COLO668 (cell line): ENCODE data around the gene BLVRA.
A peak's percentile ranks its signal among the peaks of the same experiment; 100 is the strongest.
"Not testable (repeated sequence)": the region's sequence is repeated elsewhere in the genome, so short reads cannot be mapped to it uniquely, and the experiment has no call there.

Experiments
- DNase-seq: peaks from one replicate; lab custom pipeline; 2025; ENCODE audit not compliant: unreplicated experiment; lab: John Stamatoyannopoulos, UW

Gene BLVRA

DNA sequence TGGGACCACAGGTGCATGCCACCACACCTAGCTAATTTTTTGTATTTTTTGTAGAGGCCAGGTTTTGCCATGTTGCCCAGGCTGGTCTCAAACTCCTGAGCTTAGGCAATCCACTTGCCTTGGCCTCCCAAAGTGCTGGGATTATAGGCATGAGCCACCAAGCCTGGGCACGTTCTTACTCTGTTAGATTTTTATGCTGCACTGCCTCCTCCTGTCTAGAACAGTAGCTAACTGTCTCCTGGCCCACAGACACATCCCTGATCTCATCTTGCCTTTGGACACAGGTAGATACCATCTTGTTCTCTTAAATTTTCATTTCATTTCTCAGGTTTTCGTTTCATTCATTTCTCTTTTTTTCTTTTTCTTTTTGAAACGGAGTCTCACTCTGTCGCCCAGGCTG lies 41.1 kb downstream of the BLVRA start:
- no peak for DNase-seq

- no peak for DNase-seq
Observed at GRCh38 chr7:43803865-43804264, 45.4 kb downstream of the BLVRA start.

DNA sequence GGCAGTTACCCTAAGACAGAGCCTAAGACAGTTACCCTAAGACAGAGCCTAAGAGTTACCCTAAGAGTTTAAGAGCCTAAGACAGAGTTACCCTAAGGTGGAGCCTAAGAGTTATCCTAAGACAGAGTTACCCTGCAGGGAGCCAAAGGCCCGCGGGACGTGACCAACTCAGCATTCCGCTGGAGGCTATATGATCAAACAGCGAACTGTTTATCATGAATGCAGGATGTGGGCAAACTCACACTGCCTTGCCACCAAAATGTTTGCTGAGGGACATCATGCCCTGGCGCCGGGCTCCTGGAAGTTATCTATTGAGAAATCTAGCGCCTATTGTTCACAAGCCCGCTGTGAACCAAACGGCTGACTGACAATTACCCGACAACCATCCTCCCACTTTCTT lies 49.9 kb downstream of the BLVRA start:
- DNase-seq, result no peak

- peak; percentile 58 for DNase-seq
Observed at GRCh38 chr7:43810195-43810941, 51.9 kb downstream of the BLVRA start.

GRCh38 chr7:43815373-43815772 lies 56.9 kb downstream of the BLVRA start:
- DNase-seq, result no peak

- not testable (repeated sequence) for DNase-seq
Observed at GRCh38 chr7:43816046-43816797, 57.7 kb downstream of the BLVRA start.

GRCh38 chr7:43823425-43823824 lies 64.9 kb downstream of the BLVRA start:
- DNase-seq, result not testable (repeated sequence)

GRCh38 chr7:43823941-43824340 lies 65.5 kb downstream of the BLVRA start:
- no peak for DNase-seq

DNA sequence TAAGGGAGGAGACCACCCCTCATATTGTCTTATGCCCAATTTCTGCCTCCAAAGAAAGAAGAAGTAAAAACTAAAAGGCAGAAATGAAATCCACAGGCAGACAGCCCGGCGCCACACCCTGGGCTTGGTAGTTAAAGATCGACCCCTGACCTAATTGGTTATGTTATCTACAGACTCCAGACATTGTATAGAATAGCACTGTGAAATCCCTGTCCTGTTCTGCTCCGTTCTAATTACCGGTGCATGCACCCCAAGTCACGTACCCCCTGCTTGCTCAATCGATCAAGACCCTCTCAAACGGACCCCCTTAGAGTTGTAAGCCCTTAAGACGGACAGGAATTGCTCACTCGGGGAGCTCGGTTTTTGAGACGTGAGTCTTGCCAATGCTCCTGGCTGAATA lies 66.0 kb downstream of the BLVRA start:
- not testable (repeated sequence) for DNase-seq

DNA sequence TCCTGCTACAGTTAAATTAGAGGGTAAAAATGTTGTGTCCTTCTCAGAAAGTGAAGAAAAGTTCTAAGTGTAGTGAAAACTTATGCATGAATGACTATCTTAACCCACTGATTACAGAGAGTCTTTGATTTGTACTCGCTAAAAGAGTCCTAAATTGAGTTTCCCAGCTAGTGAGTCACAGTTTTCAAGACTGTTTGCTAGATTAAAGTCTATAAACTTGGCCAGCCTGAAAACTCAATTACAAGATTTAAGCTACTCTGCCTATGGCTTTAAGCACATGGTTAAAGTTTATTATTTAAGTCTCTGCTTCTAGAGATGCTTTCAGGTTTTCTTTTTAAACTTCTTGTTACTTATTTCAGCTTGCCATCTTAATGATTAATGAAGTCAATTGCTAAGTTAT lies 66.5 kb downstream of the BLVRA start:
- no peak for DNase-seq

DNA sequence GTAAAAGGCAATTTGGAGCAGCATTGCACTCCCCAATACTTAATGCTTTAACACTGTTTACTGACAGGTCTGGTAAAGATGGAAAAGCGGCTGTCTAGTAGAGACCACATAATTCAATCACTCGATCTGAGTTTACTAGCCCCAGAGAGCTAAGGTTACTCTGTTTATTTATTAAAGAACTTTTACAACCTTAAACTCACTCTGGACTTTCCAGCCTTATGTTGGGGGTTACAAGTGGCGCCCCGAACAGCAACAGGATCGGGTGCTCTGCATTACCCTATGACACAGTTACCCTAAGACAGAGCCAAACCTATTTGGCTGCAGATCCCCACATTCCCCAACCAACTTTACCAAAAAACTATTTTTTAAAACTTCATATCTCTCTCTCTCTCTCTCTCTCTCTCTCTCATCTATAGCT lies 66.9 kb downstream of the BLVRA start:
- DNase-seq, result no peak

DNA sequence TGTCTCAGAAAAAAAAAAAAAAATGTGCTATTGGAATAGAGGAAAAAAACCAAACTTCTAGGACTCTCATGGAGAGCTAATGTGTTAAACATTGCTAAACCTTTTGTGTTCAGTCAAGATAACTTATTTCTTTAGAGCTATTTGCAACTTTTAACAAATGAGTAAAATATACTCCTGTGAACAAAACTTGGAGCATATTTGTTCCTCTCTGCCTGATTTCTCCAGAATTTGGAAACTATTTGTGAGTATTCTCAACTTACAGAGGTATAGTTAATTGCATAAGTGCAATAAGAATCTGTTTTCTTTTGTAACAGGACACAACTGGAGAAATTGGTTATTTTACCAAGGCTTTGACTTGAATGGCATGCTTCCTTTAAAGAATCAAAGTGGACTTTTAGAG lies 72.4 kb downstream of the BLVRA start:
- DNase-seq, result not testable (repeated sequence)

GRCh38 chr7:43834463-43835251 lies 76.2 kb downstream of the BLVRA start:
- DNase-seq, result no peak

DNA sequence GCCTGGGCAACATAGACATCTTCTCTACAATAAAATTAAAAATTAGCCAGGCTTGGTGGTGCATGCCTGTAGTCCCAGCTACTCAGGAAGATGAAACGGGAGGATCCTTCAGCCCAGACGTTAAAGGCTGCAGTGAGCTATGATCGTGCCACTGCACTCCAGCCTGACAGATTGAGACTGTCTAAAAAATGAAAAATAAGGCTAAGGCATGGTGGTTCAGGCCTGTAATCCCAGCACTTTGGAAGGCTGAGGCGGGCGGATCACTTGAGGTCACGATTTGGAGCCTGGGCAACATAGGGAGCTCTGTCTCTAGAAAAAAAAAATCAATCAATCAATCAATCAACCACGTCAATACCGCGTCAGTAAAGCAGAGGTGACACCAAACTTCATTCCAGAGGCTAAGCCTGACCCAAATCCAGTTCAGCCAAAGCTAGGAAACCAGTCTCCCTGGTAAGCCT lies 79.8 kb downstream of the BLVRA start:
- no peak for DNase-seq

GRCh38 chr7:43843296-43843695 lies 84.8 kb downstream of the BLVRA start:
- DNase-seq, result no peak

GRCh38 chr7:43844257-43844656 lies 85.8 kb downstream of the BLVRA start:
- no peak for DNase-seq

- no peak for DNase-seq
Observed at GRCh38 chr7:43844662-43845061, 86.2 kb downstream of the BLVRA start.

DNA sequence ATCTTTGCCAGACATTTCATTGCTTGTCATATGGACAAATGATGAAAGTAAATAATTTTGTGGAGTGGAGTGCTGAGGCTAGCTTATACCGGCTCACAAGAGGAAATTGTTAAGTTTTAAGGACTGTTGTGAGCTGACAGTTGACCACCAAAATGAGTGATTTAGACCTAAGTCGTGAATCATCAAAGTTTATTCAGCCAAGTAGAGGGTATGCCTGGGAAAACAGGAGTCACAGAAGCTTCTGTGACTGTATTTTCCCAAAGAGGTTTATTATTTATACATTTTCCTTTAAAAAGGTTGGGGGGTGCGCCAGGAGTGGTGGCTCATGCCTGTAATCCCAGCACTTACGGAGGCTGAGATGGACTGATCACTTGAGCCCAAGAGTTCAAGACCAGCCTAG lies 89.0 kb downstream of the BLVRA start:
- DNase-seq, result no peak

GRCh38 chr7:43849047-43849446 lies 90.6 kb downstream of the BLVRA start:
- no peak for DNase-seq

GRCh38 chr7:43850348-43851116 lies 92.1 kb downstream of the BLVRA start:
- DNase-seq, result no peak

GRCh38 chr7:43851805-43852204 lies 93.3 kb downstream of the BLVRA start:
- DNase-seq, result no peak
